ENCODE results near the gene TTC34.

The TTC34 gene

GRCh38 chr1:2835650-2836159 lies 34.2 kb upstream of the TTC34 start:
- no peaks in the 10 kb centered on the region for H3K36me3 ChIP-seq (ENCODE audit: insufficient read depth, low read length)
- H3K4me1 ChIP-seq (ENCODE audit: insufficient read depth, low read length, poor library complexity, severe bottlenecking), result peaks cover 13% of the 10 kb centered on the region
- no peaks in the 10 kb centered on the region for H3K27me3 ChIP-seq (ENCODE audit: insufficient read depth, low read length, poor library complexity, severe bottlenecking)
- H3K9me2 ChIP-seq (replicated peaks; ENCODE audit: low read depth, low read length), result no peaks in the 10 kb centered on the region
- no peak overlapping the region for H3K9ac ChIP-seq (ENCODE audit: low read depth, low read length, poor library complexity, severe bottlenecking)
- H3K4me2 ChIP-seq (ENCODE audit: low read depth, low read length, poor library complexity, severe bottlenecking), result no peak overlapping the region
- H3K9me3 ChIP-seq (ENCODE audit: insufficient read depth, low read depth, low read length), result peaks cover 8% of the 10 kb centered on the region; the same call in 1 of the 2 replicates
- H3K4me3 ChIP-seq (ENCODE audit: low read length, poor library complexity, severe bottlenecking), result no peak overlapping the region
- no peak for TF ChIP-seq CTCF (conservative IDR thresholded peaks at IDR 0.05; ENCODE audit: low read length)
- no peak for TF ChIP-seq EZH2phosphoT487 (IDR thresholded peaks at IDR 0.05; ENCODE audit: borderline replicate concordance)
- H4K20me1 ChIP-seq (ENCODE audit: insufficient read depth, low read length, poor library complexity, severe bottlenecking), result no peaks in the 10 kb centered on the region
- no peaks in the 10 kb centered on the region for H3K79me2 ChIP-seq (ENCODE audit: insufficient read depth, low read length)
- no peak overlapping the region for H2AFZ ChIP-seq (ENCODE audit: low read length)
- no peaks in the 10 kb centered on the region for H3F3A ChIP-seq (ENCODE audit: low read depth)

GRCh38 chr1:2834741-2835564 lies 33.5 kb upstream of the TTC34 start:
- no peak overlapping the region for H3K4me3 ChIP-seq (ENCODE audit: low read length, poor library complexity, severe bottlenecking)
- H3K79me2 ChIP-seq (ENCODE audit: insufficient read depth, low read length), result no peaks in the 10 kb centered on the region
- H3K9me2 ChIP-seq (replicated peaks; ENCODE audit: low read depth, low read length), result no peaks in the 10 kb centered on the region
- no peaks in the 10 kb centered on the region for H3K36me3 ChIP-seq (ENCODE audit: insufficient read depth, low read length)
- H3K27me3 ChIP-seq (ENCODE audit: insufficient read depth, low read length, poor library complexity, severe bottlenecking), result no peaks in the 10 kb centered on the region
- no peak overlapping the region for H3K4me2 ChIP-seq (ENCODE audit: low read depth, low read length, poor library complexity, severe bottlenecking)
- H2AFZ ChIP-seq (ENCODE audit: low read length), result no peak overlapping the region
- H4K20me1 ChIP-seq (ENCODE audit: insufficient read depth, low read length, poor library complexity, severe bottlenecking), result no peaks in the 10 kb centered on the region
- H3F3A ChIP-seq (ENCODE audit: low read depth), result no peaks in the 10 kb centered on the region
- H3K9me3 ChIP-seq (ENCODE audit: insufficient read depth, low read depth, low read length), result peaks cover 8% of the 10 kb centered on the region; the same call in 1 of the 2 replicates
- no peak for TF ChIP-seq CTCF (conservative IDR thresholded peaks at IDR 0.05; ENCODE audit: low read length)
- no peak for TF ChIP-seq EZH2phosphoT487 (IDR thresholded peaks at IDR 0.05; ENCODE audit: borderline replicate concordance)
- no peak overlapping the region for H3K9ac ChIP-seq (ENCODE audit: low read depth, low read length, poor library complexity, severe bottlenecking)
- peaks cover 6% of the 10 kb centered on the region for H3K4me1 ChIP-seq (ENCODE audit: insufficient read depth, low read length, poor library complexity, severe bottlenecking)

- no peak overlapping the region for H3K4me3 ChIP-seq (ENCODE audit: low read length, poor library complexity, severe bottlenecking)
- no peaks in the 10 kb centered on the region for H4K20me1 ChIP-seq (ENCODE audit: insufficient read depth, low read length, poor library complexity, severe bottlenecking)
- no peak overlapping the region for H2AFZ ChIP-seq (ENCODE audit: low read length)
- no peak overlapping the region for H3K9ac ChIP-seq (ENCODE audit: low read depth, low read length, poor library complexity, severe bottlenecking)
- no peaks in the 10 kb centered on the region for H3K79me2 ChIP-seq (ENCODE audit: insufficient read depth, low read length)
- H3K36me3 ChIP-seq (ENCODE audit: insufficient read depth, low read length), result no peaks in the 10 kb centered on the region
- no peaks in the 10 kb centered on the region for H3K27me3 ChIP-seq (ENCODE audit: insufficient read depth, low read length, poor library complexity, severe bottlenecking)
- TF ChIP-seq EZH2phosphoT487 (IDR thresholded peaks at IDR 0.05; ENCODE audit: borderline replicate concordance) (no peak), CTCF (conservative IDR thresholded peaks at IDR 0.05; ENCODE audit: low read length) (no peak)
- no peak overlapping the region for H3K4me2 ChIP-seq (ENCODE audit: low read depth, low read length, poor library complexity, severe bottlenecking)
- no peaks in the 10 kb centered on the region for H3K9me2 ChIP-seq (replicated peaks; ENCODE audit: low read depth, low read length)
- no peaks in the 10 kb centered on the region for H3F3A ChIP-seq (ENCODE audit: low read depth)
- H3K9me3 ChIP-seq (ENCODE audit: insufficient read depth, low read depth, low read length), result peaks cover 8% of the 10 kb centered on the region; the same call in 1 of the 2 replicates
- no peaks in the 10 kb centered on the region for H3K4me1 ChIP-seq (ENCODE audit: insufficient read depth, low read length, poor library complexity, severe bottlenecking)
Measured at GRCh38 chr1:2834146-2834475, 32.6 kb upstream of the TTC34 start.

All from Loucy (cell line).